Measurements from ENCODE around the gene ARAP2.

DNA sequence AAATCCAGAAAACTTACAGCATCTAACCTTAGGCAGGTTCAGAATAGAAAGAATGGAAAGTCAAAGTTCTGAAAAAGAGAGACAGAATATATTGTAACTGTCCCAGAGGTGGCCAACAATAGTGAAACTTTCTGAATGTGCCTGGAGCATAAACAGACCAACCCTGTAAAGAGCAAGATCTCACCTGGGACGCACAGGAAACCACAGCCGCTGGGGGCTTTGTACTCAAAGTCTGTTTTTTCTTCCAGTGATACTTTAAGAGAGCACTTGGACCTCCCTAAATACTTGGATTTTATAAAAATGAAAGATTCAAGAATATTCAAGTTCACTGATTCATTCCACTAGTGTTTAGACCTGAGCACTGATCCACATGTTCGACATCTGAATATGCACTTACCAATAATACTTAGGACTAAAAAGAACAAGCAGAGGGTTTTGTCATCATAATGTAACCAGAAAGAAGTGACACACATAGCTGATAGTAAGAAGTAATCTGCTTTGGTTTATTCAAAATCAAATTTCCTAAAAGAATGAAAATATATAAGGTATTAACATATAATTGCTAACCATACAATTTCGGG is 35.3 kb downstream of the ARAP2 start:
- no peak for TF ChIP-seq IKZF4 (CRISPR knock-in tag; IDR thresholded peaks at IDR 0.05; ENCODE audit: borderline replicate concordance, low read depth, not compliant biosample characterization)
- TF ChIP-seq, protein P1, sequence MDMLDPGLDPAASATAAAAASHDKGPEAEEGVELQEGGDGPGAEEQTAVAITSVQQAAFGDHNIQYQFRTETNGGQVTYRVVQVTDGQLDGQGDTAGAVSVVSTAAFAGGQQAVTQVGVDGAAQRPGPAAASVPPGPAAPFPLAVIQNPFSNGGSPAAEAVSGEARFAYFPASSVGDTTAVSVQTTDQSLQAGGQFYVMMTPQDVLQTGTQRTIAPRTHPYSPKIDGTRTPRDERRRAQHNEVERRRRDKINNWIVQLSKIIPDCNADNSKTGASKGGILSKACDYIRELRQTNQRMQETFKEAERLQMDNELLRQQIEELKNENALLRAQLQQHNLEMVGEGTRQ (IDR thresholded peaks at IDR 0.05; ENCODE audit: low read depth, low read length) = no peak
- TF ChIP-seq, protein P1 (CRISPR knock-in tag; IDR thresholded peaks at IDR 0.05; ENCODE audit: borderline replicate concordance) = no peak
- no peak for TF ChIP-seq CREM (IDR thresholded peaks at IDR 0.05)
- TF ChIP-seq CREM (CRISPR knock-in tag; IDR thresholded peaks at IDR 0.05) = no peak
- no peak for TF ChIP-seq NR2F1 (CRISPR knock-in tag; IDR thresholded peaks at IDR 0.05)
- no peak for TF ChIP-seq ZKSCAN8 (CRISPR knock-in tag; IDR thresholded peaks at IDR 0.05; ENCODE audit: borderline replicate concordance)
- no peak for TF ChIP-seq ZNF335 (CRISPR knock-in tag; IDR thresholded peaks at IDR 0.05)
- no peak for TF ChIP-seq CEBPB (IDR thresholded peaks at IDR 0.05; ENCODE audit: borderline replicate concordance, low read depth, low read length)
- no peak for TF ChIP-seq CHD2 (IDR thresholded peaks at IDR 0.05; ENCODE audit: low read depth, low read length)
- no peak for TF ChIP-seq BCL6 (CRISPR knock-in tag; IDR thresholded peaks at IDR 0.05)
- TF ChIP-seq, protein P2, sequence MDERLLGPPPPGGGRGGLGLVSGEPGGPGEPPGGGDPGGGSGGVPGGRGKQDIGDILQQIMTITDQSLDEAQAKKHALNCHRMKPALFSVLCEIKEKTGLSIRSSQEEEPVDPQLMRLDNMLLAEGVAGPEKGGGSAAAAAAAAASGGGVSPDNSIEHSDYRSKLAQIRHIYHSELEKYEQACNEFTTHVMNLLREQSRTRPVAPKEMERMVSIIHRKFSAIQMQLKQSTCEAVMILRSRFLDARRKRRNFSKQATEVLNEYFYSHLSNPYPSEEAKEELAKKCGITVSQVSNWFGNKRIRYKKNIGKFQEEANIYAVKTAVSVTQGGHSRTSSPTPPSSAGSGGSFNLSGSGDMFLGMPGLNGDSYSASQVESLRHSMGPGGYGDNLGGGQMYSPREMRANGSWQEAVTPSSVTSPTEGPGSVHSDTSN (CRISPR knock-in tag; IDR thresholded peaks at IDR 0.05) = no peak
- no peak for TF ChIP-seq KDM5A (IDR thresholded peaks at IDR 0.05; ENCODE audit: borderline replicate concordance, low read length)
- no peak for TF ChIP-seq XRCC5 (optimal IDR thresholded peaks at IDR 0.05; ENCODE audit: low read length)
- TF ChIP-seq, protein P3, sequence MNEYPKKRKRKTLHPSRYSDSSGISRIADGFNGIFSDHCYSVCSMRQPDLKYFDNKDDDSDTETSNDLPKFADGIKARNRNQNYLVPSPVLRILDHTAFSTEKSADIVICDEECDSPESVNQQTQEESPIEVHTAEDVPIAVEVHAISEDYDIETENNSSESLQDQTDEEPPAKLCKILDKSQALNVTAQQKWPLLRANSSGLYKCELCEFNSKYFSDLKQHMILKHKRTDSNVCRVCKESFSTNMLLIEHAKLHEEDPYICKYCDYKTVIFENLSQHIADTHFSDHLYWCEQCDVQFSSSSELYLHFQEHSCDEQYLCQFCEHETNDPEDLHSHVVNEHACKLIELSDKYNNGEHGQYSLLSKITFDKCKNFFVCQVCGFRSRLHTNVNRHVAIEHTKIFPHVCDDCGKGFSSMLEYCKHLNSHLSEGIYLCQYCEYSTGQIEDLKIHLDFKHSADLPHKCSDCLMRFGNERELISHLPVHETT (CRISPR knock-in tag; conservative IDR thresholded peaks at IDR 0.05) = no peak
- TF ChIP-seq ETV6 (CRISPR knock-in tag; conservative IDR thresholded peaks at IDR 0.05) = no peak
